Measurements from ENCODE around the gene MTMR12. TPM values are rescaled to one million over a fixed set of nuclear protein-coding genes. Genes with fewer than 3 reads are reported as not detected.

MTMR12 gene
- total and polyA plus RNA-seq, 2 of the 8 experiments (the other 6 are each of a cell fraction or from before 2014, with no cell fraction given): 19.1 to 59.3 TPM

DNA sequence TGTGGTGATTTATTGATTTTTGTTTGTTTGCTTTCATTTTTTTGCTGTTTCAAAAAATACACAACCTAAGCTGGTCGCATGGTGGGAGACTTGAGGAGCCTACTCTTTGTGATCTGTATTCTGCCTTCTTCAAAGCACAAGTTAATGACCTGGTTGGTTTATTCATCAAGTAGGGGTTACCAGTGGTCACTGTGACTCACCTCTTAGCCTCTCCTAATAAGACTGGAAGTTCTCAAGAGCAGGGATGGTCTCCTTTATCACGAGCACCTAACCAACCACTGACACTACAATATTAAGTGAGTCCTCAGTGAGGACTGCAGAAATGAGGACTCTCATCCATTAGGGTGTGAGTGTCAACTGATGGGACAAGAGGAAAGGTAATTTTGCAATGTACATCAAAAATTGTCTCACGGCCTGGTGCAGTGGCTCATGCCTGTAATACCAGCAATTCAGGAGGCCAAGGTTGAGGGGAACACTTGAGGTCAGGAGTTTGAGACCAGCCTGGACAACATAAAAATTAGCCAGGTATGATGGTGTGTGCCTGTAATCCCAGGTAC is 13.6 kb upstream of the MTMR12 start:
- Histone ChIP-seq H3K14ac (ENCODE audit: insufficient read length) (no peak overlapping the region), H3K56ac (replicated peaks; ENCODE audit: insufficient read length, low read depth, low read length) (no peak overlapping the region), H3K27ac (ENCODE audit: low read depth, low read length) (no peak overlapping the region), H3K18ac (ENCODE audit: extremely low read depth, low read length) (no peak overlapping the region), H2AFZ (ENCODE audit: low read length) (no peak overlapping the region), H3K4me3 (ENCODE audit: extremely low read depth in 1 of 4, insufficient read depth in 2 of 4, low read depth in 3 of 4, low read length in 4 of 4) (no peak overlapping the region), H2BK5ac (ENCODE audit: low read depth, low read length) (no peak overlapping the region), H4K5ac (ENCODE audit: insufficient read length, low read depth, low read length) (no peak overlapping the region), H2BK20ac (ENCODE audit: low read length) (no peak overlapping the region), H3K4me2 (ENCODE audit: insufficient read depth in 1 of 2, low read depth in 2 of 2, low read length in 2 of 2) (no peak overlapping the region), H3K9me3 (ENCODE audit: insufficient read depth in 2 of 2, low read depth in 1 of 2, low read length in 1 of 2) (peaks cover 0 to 4% of the 10 kb centered on the region in 2 experiments; a peak in 1 of 4 replicates), H3K79me1 (ENCODE audit: low read depth, low read length) (no peaks in the 10 kb centered on the region), H2BK120ac (replicated peaks; ENCODE audit: low read depth, low read length) (no peak overlapping the region), H3K27me3 (replicated peaks in 1 of 4; ENCODE audit: control insufficient read depth in 3 of 4, extremely low read depth in 1 of 4, insufficient read depth in 3 of 4, low read length in 3 of 4) (no peaks in the 10 kb centered on the region), H3K23ac (ENCODE audit: insufficient read length) (no peak overlapping the region), H2BK15ac (ENCODE audit: low read length) (no peak overlapping the region), H4K20me1 (replicated peaks in 1 of 2; ENCODE audit: control insufficient read depth in 1 of 2, insufficient read depth in 2 of 2, low read length in 2 of 2) (no peaks in the 10 kb centered on the region), H3K79me2 (ENCODE audit: control insufficient read depth in 1 of 2, insufficient read depth in 2 of 2, low read length in 2 of 2) (no peaks in the 10 kb centered on the region), H3K36me3 (ENCODE audit: control insufficient read depth in 2 of 4, insufficient read depth in 4 of 4, low read length in 3 of 4) (no peaks in the 10 kb centered on the region), H3K4me1 (replicated peaks in 1 of 4; ENCODE audit: control insufficient read depth in 3 of 4, insufficient read depth in 4 of 4, low read length in 3 of 4) (no peaks in the 10 kb centered on the region; a peak in 1 of 7 replicates), H3K4ac (replicated peaks; ENCODE audit: insufficient read length, low read depth, low read length) (no peak overlapping the region), H4K91ac (replicated peaks; ENCODE audit: insufficient read length, low read length) (no peak overlapping the region), H2AK5ac (ENCODE audit: low read depth, low read length) (no peak overlapping the region), H4K8ac (ENCODE audit: extremely low read depth, insufficient read depth, low read length) (no peak overlapping the region), H2BK12ac (ENCODE audit: low read depth, low read length) (no peak overlapping the region), H3K23me2 (ENCODE audit: low read depth, low read length) (no peaks in the 10 kb centered on the region), H3K9ac (replicated peaks in 1 of 4; ENCODE audit: extremely low read depth in 1 of 4, low read depth in 3 of 4, low read length in 3 of 4) (no peak overlapping the region)
- CTCF ChIA-PET (ENCODE audit: partially characterized antibody): interaction anchor here (0.6 to 8.0 kb wide), 2 partner anchors 63 to 95 kb away, joined by 3 to 117 read pairs; no protein-coding TSS in a partner anchor
- DNase-seq (ENCODE audit: low read depth in 1 of 2, low spot score in 2 of 2) (no peak), FAIRE-seq (no peak)
- 89% methylated on average over 3 of the region's 3 CpGs; no CpG with 5 or more reads in 1 of the 2 experiments for WGBS, 2 experiments (ENCODE audit: extremely low coverage in 1 of 2, insufficient coverage in 1 of 2, insufficient read length in 1 of 2, insufficient replicate concordance in 2 of 2, low coverage in 1 of 2, low lambda C conversion rate in 2 of 2, missing lambda C conversion rate in 1 of 2)
- POLR2A ChIA-PET (ENCODE audit: partially characterized antibody): no interaction called here
- TF ChIP-seq MAFK (IDR thresholded peaks at IDR 0.05; ENCODE audit: low read depth, low read length) (no peak), CTBP2 (IDR thresholded peaks at IDR 0.05; ENCODE audit: borderline replicate concordance, insufficient read depth, insufficient read length, low read length) (no peak), BACH1 (IDR thresholded peaks at IDR 0.05; ENCODE audit: low read length) (no peak), SP2 (IDR thresholded peaks at IDR 0.05; ENCODE audit: low read length) (no peak), SIX5 (IDR thresholded peaks at IDR 0.05; ENCODE audit: low read depth, low read length) (no peak), MAX (IDR thresholded peaks at IDR 0.05) (no peak), HDAC6 (IDR thresholded peaks at IDR 0.05; ENCODE audit: low read depth, low read length) (no peak), CEBPB (IDR thresholded peaks at IDR 0.05; ENCODE audit: low read depth, low read length) (no peak), BRCA1 (IDR thresholded peaks at IDR 0.05; ENCODE audit: low read depth, low read length) (no peak), POLR2A (IDR thresholded peaks at IDR 0.05; ENCODE audit: control extremely low read depth in 1 of 2, low read depth in 2 of 2, low read length in 2 of 2) (no peak), KDM5A (IDR thresholded peaks at IDR 0.05; ENCODE audit: low read length) (no peak), YY1 (IDR thresholded peaks at IDR 0.05; ENCODE audit: low read depth, low read length) (no peak), CBX5 (IDR thresholded peaks at IDR 0.05; ENCODE audit: low read depth, low read length) (no peak)
- TF ChIP-seq, protein P1, sequence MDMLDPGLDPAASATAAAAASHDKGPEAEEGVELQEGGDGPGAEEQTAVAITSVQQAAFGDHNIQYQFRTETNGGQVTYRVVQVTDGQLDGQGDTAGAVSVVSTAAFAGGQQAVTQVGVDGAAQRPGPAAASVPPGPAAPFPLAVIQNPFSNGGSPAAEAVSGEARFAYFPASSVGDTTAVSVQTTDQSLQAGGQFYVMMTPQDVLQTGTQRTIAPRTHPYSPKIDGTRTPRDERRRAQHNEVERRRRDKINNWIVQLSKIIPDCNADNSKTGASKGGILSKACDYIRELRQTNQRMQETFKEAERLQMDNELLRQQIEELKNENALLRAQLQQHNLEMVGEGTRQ (IDR thresholded peaks at IDR 0.05; ENCODE audit: low read length): no peak

Data from H1 (cell line).